Aorta (tissue), 5 donors: Measurements from ENCODE around the gene MICAL3. TPM values are rescaled to one million over a fixed set of nuclear protein-coding genes. Genes with fewer than 3 reads are reported as not detected.

ENCODE experiments used
- ATAC-seq: fragments of 200-7000 bp; cut with Tn5 transposase; one replicate; pipeline ENCODE4 v1.9.1; 2022; ENCODE audit warnings: moderate library complexity; ENCODE audit not compliant: low FRiP score
- DNase-seq, 2 donors: peaks; one replicate each; pipeline ENCODE4 v3.0.0-alpha.2; 2020
- H3K27ac ChIP-seq, 2 donors: one replicate each; pipeline ENCODE4 v1.5.1; 2013; ENCODE audit warnings: low read length in 2 of 2, mild to moderate bottlenecking in 2 of 2, moderate library complexity in 2 of 2, control low read depth in 1 of 2, inconsistent platforms in 1 of 2, low read depth in 1 of 2
- H3K27me3 ChIP-seq, 2 donors: one replicate each; pipeline ENCODE4 v1.6.1; 2013; ENCODE audit warnings: control low read depth in 1 of 2, low read length in 1 of 2, mild to moderate bottlenecking in 1 of 2, moderate library complexity in 1 of 2; ENCODE audit not compliant: insufficient read depth in 2 of 2, control insufficient read depth in 1 of 2
- H3K36me3 ChIP-seq, 2 donors: one replicate each; pipeline ENCODE4 v1.6.1; 2013; ENCODE audit warnings: control low read depth in 1 of 2, low read length in 1 of 2, mild to moderate bottlenecking in 1 of 2; ENCODE audit not compliant: insufficient read depth in 2 of 2, control insufficient read depth in 1 of 2
- H3K4me1 ChIP-seq, 2 donors: one replicate each; pipeline ENCODE4 v1.6.1; 2013; ENCODE audit warnings: low read length in 2 of 2, control low read depth in 1 of 2, mild to moderate bottlenecking in 1 of 2, moderate library complexity in 1 of 2; ENCODE audit not compliant: insufficient read depth in 2 of 2, control insufficient read depth in 1 of 2
- H3K4me3 ChIP-seq, 2 donors: one replicate each; pipeline ENCODE4 v1.5.1; 2013; ENCODE audit warnings: low read length in 2 of 2, control low read depth in 1 of 2, mild to moderate bottlenecking in 1 of 2
- H3K9me3 ChIP-seq: one replicate; pipeline ENCODE4 v1.6.1; 2013; ENCODE audit warnings: mild to moderate bottlenecking, low read length; ENCODE audit not compliant: control insufficient read depth
- WGBS, 2 donors: extraction: QIAGEN DNeasy Blood & Tissue Kit; methylation state at CpG; one replicate each; pipeline ENCODE4 v1.1.7; 2013; 5-methylcytosine and 5-hydroxymethylcytosine counted together
- intact Hi-C, 2 donors: fragments of 100-400 bp; cut with DNase I; formaldehyde crosslinking; loops; one replicate each; pipeline versions ENCODE4 v1.14.2 to v1.15.0; 2022
- polyA plus RNA-seq, 2 donors: library from polyadenylated mRNA; stranded (reverse); fragments of 200-250 nt; gene quantifications; one replicate each; pipeline ENCODE4 v1.2.3, GENCODE V29; 2013
- total RNA-seq, 2 donors: library from RNA; stranded (reverse); fragmentation: NEBNext Ultra II Directional; extraction: Animal tissue kit (Norgen Biotek cat#: 25700); gene quantifications; one replicate each; pipeline ENCODE4 v1.2.1, GENCODE V29; 2021
- donor health status: healthy with polysubstance abuse.
- donor health status: Bipolar disorder and iron deficiency.
- donor health status: DM: no; HTN: no; CAD: no.
- donor health status: DM: no; HTN: no; CAD: no.
- donor health status: DM: yes; HTN: yes; CAD: no.

Gene MICAL3
- total and polyA plus RNA-seq, 4 donors: 3.9 to 123 (median 64.3) TPM

GRCh38 chr22:17786435-17787161 is 237.8 kb downstream of the MICAL3 start:
- Histone ChIP-seq H3K36me3 (peaks cover 0 to 10% of the 10 kb centered on the region in 2 donors), H3K4me3 (no peak overlapping the region), H3K4me1 (no peaks in the 10 kb centered on the region), H3K27me3 (no peaks in the 10 kb centered on the region), H3K27ac (no peak overlapping the region), H3K9me3 (no peaks in the 10 kb centered on the region)
- intact Hi-C loops: no loop called here
- ATAC-seq (peak; percentile 60), DNase-seq (no peak)
- WGBS, 2 donors: 84 to 87% methylated on average over 18 of the region's 18 CpGs

GRCh38 chr22:17785185-17786184 is 238.9 kb downstream of the MICAL3 start:
- H3K4me1 ChIP-seq: no peaks in the 10 kb centered on the region
- DNase-seq (peak in 1 of 2 donors; percentile 72), ATAC-seq (no peak)
- no peaks in the 10 kb centered on the region for H3K9me3 ChIP-seq
- intact Hi-C loops: no loop called here
- WGBS, 2 donors: 73 to 75% methylated on average over 37 of the region's 37 CpGs
- no peak overlapping the region for H3K4me3 ChIP-seq
- no peaks in the 10 kb centered on the region for H3K27me3 ChIP-seq
- H3K36me3 ChIP-seq: peaks cover 0 to 7% of the 10 kb centered on the region in 2 donors
- H3K27ac ChIP-seq: no peak overlapping the region

GRCh38 chr22:17784776-17785175 is 239.6 kb downstream of the MICAL3 start:
- no peaks in the 10 kb centered on the region for H3K9me3 ChIP-seq
- no peak overlapping the region for H3K27ac ChIP-seq
- no peaks in the 10 kb centered on the region for H3K4me1 ChIP-seq
- no peak for ATAC-seq
- intact Hi-C loops: no loop called here
- H3K4me3 ChIP-seq: no peak overlapping the region
- H3K27me3 ChIP-seq: no peaks in the 10 kb centered on the region
- peaks cover 0 to 4% of the 10 kb centered on the region in 2 donors for H3K36me3 ChIP-seq
- 82 to 85% methylated on average over 11 of the region's 11 CpGs for WGBS, 2 donors
- no peak for DNase-seq

GRCh38 chr22:17783773-17784480 is 240.4 kb downstream of the MICAL3 start:
- no peaks in the 10 kb centered on the region for H3K4me1 ChIP-seq
- DNase-seq (no peak), ATAC-seq (no peak)
- peaks cover 0 to 3% of the 10 kb centered on the region in 2 donors for H3K36me3 ChIP-seq
- intact Hi-C loops: no loop called here
- no peaks in the 10 kb centered on the region for H3K9me3 ChIP-seq
- H3K27me3 ChIP-seq: no peaks in the 10 kb centered on the region
- H3K4me3 ChIP-seq: no peak overlapping the region
- WGBS, 2 donors: 69 to 76% methylated on average over 18 of the region's 18 CpGs
- H3K27ac ChIP-seq: no peak overlapping the region

GRCh38 chr22:17783312-17783711 is 241.0 kb downstream of the MICAL3 start:
- DNase-seq (no peak), ATAC-seq (no peak)
- no peaks in the 10 kb centered on the region for H3K36me3 ChIP-seq
- no peak overlapping the region for H3K27ac ChIP-seq
- no peaks in the 10 kb centered on the region for H3K27me3 ChIP-seq
- no peaks in the 10 kb centered on the region for H3K9me3 ChIP-seq
- no peak overlapping the region for H3K4me3 ChIP-seq
- H3K4me1 ChIP-seq: no peaks in the 10 kb centered on the region
- WGBS, 2 donors: 4 to 10% methylated on average over 9 of the region's 9 CpGs
- intact Hi-C loops: no loop called here

- Histone ChIP-seq H3K9me3 (no peaks in the 10 kb centered on the region), H3K4me1 (no peaks in the 10 kb centered on the region), H3K27me3 (no peaks in the 10 kb centered on the region), H3K4me3 (no peak overlapping the region), H3K36me3 (no peaks in the 10 kb centered on the region), H3K27ac (no peak overlapping the region)
- no peak for DNase-seq
- WGBS, 2 donors: 95 to 96% methylated on average over 13 of the region's 13 CpGs
- ATAC-seq: no peak
- intact Hi-C loops: no loop called here
Observed at GRCh38 chr22:17782621-17783020, 241.7 kb downstream of the MICAL3 start.

- no peaks in the 10 kb centered on the region for H3K36me3 ChIP-seq
- no peaks in the 10 kb centered on the region for H3K4me1 ChIP-seq
- WGBS, 2 donors: 84 to 90% methylated on average over 13 of the region's 13 CpGs
- no peaks in the 10 kb centered on the region for H3K27me3 ChIP-seq
- no peaks in the 10 kb centered on the region for H3K9me3 ChIP-seq
- no peak overlapping the region for H3K27ac ChIP-seq
- DNase-seq: no peak
- intact Hi-C loops: no loop called here
- H3K4me3 ChIP-seq: no peak overlapping the region
- ATAC-seq: no peak
Observed at GRCh38 chr22:17782158-17782557, 242.2 kb downstream of the MICAL3 start.

- ATAC-seq (no peak), DNase-seq (peak in 1 of 2 donors; percentile 69)
- intact Hi-C loops: no loop called here
- no peaks in the 10 kb centered on the region for H3K9me3 ChIP-seq
- no peaks in the 10 kb centered on the region for H3K27me3 ChIP-seq
- H3K36me3 ChIP-seq: no peaks in the 10 kb centered on the region
- WGBS, 2 donors: 48 to 49% methylated on average over 12 of the region's 12 CpGs
- no peak overlapping the region for H3K4me3 ChIP-seq
- H3K27ac ChIP-seq: no peak overlapping the region
- H3K4me1 ChIP-seq: no peaks in the 10 kb centered on the region
Observed at GRCh38 chr22:17781319-17782031, 242.9 kb downstream of the MICAL3 start.
